Calu3 (cell line): ENCODE data around the gene AGER. TPM values are rescaled to one million over a fixed set of nuclear protein-coding genes. Genes with fewer than 3 reads are reported as not detected.

Experiments
- BruUV-seq: library from RNA; stranded (reverse); fragments of 400-500 nt; replicated peaks from 2 replicates; lab custom pipeline; 2021; lab: Mats Ljungman, UMichigan
- CTCF ChIA-PET: fragments of 300-600 bp; sonication (Branson Sonifier 250); formaldehyde crosslinking; loops from one replicate; lab custom pipeline; 2022; ENCODE audit warnings: antibody characterized with exemption; lab: Charles Lee
- DNase-seq: peaks from one replicate; pipeline ENCODE4 v3.0.0; 2022
- H3K27ac Mint-ChIP-seq: one replicate; pipeline ENCODE4 v1.8.0; 2022; ENCODE audit warnings: mixed read lengths; ENCODE audit not compliant: unreplicated experiment
- H3K27me3 Mint-ChIP-seq: one replicate; pipeline ENCODE4 v1.8.0; 2022; ENCODE audit warnings: mixed read lengths; ENCODE audit not compliant: unreplicated experiment
- H3K36me3 Mint-ChIP-seq: one replicate; pipeline ENCODE4 v1.8.0; 2022; ENCODE audit warnings: mild to moderate bottlenecking, moderate library complexity, mixed read lengths; ENCODE audit not compliant: insufficient read depth, unreplicated experiment
- H3K4me1 Mint-ChIP-seq: one replicate; pipeline ENCODE4 v1.8.0; 2022; ENCODE audit warnings: mild to moderate bottlenecking, low read depth, mixed read lengths; ENCODE audit not compliant: unreplicated experiment
- H3K4me3 Mint-ChIP-seq: one replicate; pipeline ENCODE4 v1.8.0; 2022; ENCODE audit warnings: mild to moderate bottlenecking, low read depth, moderate library complexity, mixed read lengths; ENCODE audit not compliant: unreplicated experiment
- H3K9me3 Mint-ChIP-seq: one replicate; pipeline ENCODE4 v1.8.0; 2022; ENCODE audit warnings: low read depth, mixed read lengths; ENCODE audit not compliant: unreplicated experiment
- intact Hi-C: fragments of 100-400 bp; cut with micrococcal nuclease; formaldehyde crosslinking; loops from one replicate; pipeline ENCODE4 v1.10.0; 2022; ENCODE audit not compliant: unreplicated experiment
- total RNA-seq: library from RNA; stranded (reverse); gene quantifications from 2 replicates; pipeline ENCODE4 v1.2.3, GENCODE V29; 2022
- TF ChIP-seq, protein P1 (sequence below): fragments of 200-600 bp; IDR thresholded peaks from one replicate; pipeline ENCODE4 v1.8.0; 2022; ENCODE audit warnings: antibody characterized with exemption; ENCODE audit not compliant: unreplicated experiment

The AGER gene
- total RNA-seq, 1 experiment from 2014 or later, result 14.4 TPM

DNA sequence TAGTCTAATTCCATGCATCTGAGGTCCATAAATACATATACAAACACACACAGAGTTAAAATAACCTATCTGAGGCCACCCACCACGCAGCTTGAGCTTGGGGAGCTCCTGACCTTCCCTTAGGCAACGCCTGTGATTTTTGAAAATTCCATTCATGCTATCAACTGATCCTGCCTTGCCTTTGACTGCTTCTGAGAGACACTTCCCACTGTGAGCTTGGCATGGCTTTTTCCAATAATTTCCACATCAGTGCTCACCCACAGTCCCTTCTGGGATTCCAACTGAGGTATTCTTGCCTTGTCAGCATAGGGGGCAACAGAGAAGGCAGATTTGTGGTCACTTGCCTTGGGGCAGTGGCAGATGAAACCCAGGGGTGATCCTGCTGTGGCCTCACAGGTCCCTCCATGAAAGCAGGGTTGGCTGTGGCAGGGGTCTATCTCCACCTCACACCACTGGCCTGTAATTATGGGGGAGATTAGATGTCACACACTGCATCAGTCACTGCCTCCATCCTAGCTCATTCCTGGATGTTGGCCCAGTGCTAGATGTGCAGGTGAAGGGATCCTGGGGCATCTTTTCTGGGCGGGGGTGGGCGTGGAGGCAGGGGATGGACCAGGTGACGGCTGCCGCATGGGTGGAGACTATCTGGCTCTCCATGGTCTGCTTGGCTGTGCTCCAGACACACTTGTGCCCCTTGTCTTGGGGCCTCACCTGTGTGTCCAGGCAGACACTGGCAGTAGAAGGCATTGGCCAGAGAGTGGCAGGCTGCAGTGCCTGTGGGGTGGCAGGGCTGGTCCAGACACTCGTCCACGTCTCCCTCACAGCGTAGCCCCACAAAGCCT is 19.6 kb upstream of the AGER start:
- TF ChIP-seq, protein P1, sequence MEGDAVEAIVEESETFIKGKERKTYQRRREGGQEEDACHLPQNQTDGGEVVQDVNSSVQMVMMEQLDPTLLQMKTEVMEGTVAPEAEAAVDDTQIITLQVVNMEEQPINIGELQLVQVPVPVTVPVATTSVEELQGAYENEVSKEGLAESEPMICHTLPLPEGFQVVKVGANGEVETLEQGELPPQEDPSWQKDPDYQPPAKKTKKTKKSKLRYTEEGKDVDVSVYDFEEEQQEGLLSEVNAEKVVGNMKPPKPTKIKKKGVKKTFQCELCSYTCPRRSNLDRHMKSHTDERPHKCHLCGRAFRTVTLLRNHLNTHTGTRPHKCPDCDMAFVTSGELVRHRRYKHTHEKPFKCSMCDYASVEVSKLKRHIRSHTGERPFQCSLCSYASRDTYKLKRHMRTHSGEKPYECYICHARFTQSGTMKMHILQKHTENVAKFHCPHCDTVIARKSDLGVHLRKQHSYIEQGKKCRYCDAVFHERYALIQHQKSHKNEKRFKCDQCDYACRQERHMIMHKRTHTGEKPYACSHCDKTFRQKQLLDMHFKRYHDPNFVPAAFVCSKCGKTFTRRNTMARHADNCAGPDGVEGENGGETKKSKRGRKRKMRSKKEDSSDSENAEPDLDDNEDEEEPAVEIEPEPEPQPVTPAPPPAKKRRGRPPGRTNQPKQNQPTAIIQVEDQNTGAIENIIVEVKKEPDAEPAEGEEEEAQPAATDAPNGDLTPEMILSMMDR, result no peak
- Mint-ChIP-seq H3K4me1 (no peaks in the 10 kb centered on the region), H3K4me3 (no peak overlapping the region), H3K9me3 (no peaks in the 10 kb centered on the region), H3K27ac (no peak overlapping the region), H3K27me3 (peaks cover 66% of the 10 kb centered on the region), H3K36me3 (peaks cover 4% of the 10 kb centered on the region)
- CTCF ChIA-PET, result interaction anchor here (0.6 to 0.9 kb wide), 2 partner anchors 20 to 1045 kb away, joined by 3 read pairs; partner anchors contain the start of gene NOTCH4
- DNase-seq, result no peak
- intact Hi-C loops, result no loop called here
- BruUV-seq, result no TSS peak

DNA sequence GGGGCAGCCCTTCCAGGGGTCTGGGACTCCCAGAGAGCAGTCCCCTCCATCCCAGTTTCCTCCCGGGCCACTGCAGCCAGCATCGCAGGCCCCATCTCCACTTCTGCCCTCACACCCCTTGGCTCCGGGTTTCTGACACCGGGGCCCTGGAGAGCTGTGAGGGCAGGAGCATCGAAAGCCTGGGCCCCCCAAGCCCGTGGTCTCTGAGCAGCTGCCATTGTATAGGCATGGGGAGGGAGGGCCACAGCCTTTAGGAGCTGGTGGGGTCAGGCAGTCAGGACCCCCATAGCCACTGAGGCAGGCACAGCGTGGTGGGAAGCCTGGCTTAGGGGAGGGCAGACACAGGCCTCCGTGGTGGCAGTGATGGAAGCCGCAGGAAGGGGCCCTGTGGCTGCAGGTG is 18.1 kb upstream of the AGER start:
- no peak for DNase-seq
- BruUV-seq, result no TSS peak
- no peaks in the 10 kb centered on the region for H3K9me3 Mint-ChIP-seq
- H3K27me3 Mint-ChIP-seq, result peaks cover 60% of the 10 kb centered on the region
- TF ChIP-seq, protein P1, result no peak
- no peak overlapping the region for H3K27ac Mint-ChIP-seq
- CTCF ChIA-PET, result no interaction called here
- no peak overlapping the region for H3K4me3 Mint-ChIP-seq
- H3K36me3 Mint-ChIP-seq, result peaks cover 9% of the 10 kb centered on the region
- peaks cover 3% of the 10 kb centered on the region for H3K4me1 Mint-ChIP-seq
- intact Hi-C loops, result no loop called here

DNA sequence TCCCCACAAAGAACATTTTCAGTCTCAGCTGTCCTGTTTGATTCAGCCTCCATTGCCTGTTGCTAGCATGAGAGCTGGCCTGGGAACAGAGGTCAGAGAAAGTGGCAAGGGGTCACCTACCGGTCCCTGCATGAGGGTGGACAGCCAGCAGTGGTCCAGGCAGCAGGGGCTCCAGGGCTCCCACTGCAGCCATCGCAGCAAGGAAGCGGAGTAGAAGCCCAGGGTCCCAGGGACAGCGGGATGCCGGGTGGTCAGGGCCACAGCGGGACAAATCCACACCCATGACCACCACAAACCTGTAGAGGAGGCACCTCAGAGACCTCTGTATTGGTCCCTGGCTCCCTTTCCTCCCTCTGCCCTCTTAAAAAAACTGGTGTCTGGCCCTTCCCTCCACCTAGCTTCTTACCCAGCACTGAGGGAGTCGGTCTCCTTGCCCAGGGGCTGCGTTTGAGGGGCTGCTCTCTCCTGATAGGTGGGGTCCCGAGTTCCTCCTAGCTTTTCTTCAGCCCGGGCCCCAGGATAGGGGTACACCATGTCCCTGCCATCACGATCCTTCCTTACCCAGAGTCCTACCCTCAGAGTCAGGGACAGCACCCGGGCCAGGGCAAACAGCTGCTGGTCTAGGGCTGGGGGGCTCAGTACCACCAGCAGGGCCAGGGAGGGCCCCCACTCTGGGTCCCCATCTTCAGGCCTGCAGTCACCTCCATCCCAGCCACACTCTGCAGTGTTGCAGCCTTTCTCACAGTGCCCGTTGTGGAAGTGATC is 16.8 kb upstream of the AGER start:
- no peak for DNase-seq
- Mint-ChIP-seq H3K4me1 (peaks cover 15% of the 10 kb centered on the region), H3K4me3 (no peak overlapping the region), H3K27ac (no peak overlapping the region), H3K9me3 (no peaks in the 10 kb centered on the region), H3K27me3 (peaks cover 49% of the 10 kb centered on the region), H3K36me3 (peaks cover 22% of the 10 kb centered on the region)
- BruUV-seq, result no TSS peak
- intact Hi-C loops, result no loop called here
- CTCF ChIA-PET, result no interaction called here
- TF ChIP-seq, protein P1, result no peak

DNA sequence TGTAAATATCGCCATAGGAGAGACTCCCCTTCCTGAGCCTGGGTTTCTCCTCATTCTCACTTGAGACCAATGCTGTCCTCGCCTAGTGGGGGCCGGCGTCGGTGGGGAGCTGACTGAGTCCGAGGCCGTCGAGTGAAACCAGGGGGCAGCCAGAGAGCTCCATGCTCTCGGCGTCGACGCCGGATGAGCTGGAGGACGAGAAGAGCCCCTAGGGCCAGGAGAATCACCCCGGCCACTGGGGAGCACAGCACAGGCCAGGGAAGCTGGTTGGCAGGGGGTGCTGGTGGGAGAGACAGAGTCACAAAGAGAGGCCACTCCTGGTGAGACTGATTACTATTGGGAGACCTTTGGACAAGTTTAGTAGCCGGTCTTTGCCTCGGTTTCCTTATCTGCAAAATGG is 14.8 kb upstream of the AGER start:
- CTCF ChIA-PET, result interaction anchor here (0.7 to 3.9 kb wide), 3 partner anchors 22 to 1040 kb away, joined by 3 to 32 read pairs (median 3); partner anchors contain the start of gene AGPAT1
- Mint-ChIP-seq H3K4me1 (peaks cover 26% of the 10 kb centered on the region), H3K9me3 (no peaks in the 10 kb centered on the region), H3K36me3 (peaks cover 35% of the 10 kb centered on the region), H3K27ac (no peak overlapping the region), H3K27me3 (peaks cover 29% of the 10 kb centered on the region), H3K4me3 (no peak overlapping the region)
- BruUV-seq, result no TSS peak
- intact Hi-C loops, result loop anchor here (10.0 kb wide), 1 partner anchor 254 kb away; the partner anchor contains the start of gene CFB
- TF ChIP-seq, protein P1, result no peak
- no peak for DNase-seq
